Left renal pelvis (tissue), 4 donors: ENCODE results near the gene PNN. TPM values are rescaled to one million over a fixed set of nuclear protein-coding genes. Genes with fewer than 3 reads are reported as not detected.

Experiments
- DNase-seq, 4 donors: peaks; one replicate each; pipeline ENCODE4 v3.0.0-alpha.2; 2013; ENCODE audit warnings: low read depth in 4 of 4, low spot score in 3 of 4
- polyA plus RNA-seq, 4 donors: library from polyadenylated mRNA; unstranded; fragments of 120-200 nt; gene quantifications; one replicate each; pipeline ENCODE4 v1.2.1, GENCODE V29; 2013; ENCODE audit not compliant: insufficient read length in 4 of 4

PNN gene
- polyA plus RNA-seq, 4 donors: 127 to 222 (median 196) TPM

DNA sequence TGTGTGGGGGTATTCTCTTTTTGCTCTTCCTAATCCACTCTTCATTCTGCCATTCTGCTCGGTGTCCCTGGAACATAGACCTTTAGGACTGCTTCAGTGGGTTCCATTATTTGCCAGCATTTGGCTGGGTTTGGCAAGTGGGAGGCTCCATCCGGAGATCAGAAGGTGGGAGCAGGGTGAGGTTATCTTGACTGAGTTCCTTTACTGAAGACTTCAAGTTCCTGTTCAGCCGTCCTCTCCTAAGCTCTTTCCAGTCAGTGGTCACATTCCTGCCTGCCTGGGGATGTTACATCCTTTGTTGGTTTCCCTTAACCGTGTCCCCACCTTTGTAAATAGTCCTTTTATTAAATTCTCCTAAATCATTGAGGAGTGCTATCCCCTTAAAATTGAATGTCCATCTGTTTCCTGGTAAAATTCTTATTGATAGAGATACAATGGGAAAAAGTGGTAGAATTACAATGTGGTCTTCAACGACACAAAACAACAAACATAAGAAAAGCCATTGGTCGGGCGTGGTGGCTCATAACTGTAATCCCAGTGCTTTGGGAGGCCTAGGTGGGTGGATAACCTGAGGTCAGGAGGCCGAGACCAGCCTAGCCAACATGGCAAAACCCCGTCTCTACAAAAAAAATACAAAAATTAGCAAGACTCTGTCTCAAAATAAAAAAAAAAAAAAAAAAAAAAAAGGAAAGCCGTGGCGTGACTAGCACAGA is 53.6 kb downstream of the PNN start:
- DNase-seq: no peak

GRCh38 chr14:39229222-39229543 is 54.1 kb downstream of the PNN start:
- no peak for DNase-seq

DNA sequence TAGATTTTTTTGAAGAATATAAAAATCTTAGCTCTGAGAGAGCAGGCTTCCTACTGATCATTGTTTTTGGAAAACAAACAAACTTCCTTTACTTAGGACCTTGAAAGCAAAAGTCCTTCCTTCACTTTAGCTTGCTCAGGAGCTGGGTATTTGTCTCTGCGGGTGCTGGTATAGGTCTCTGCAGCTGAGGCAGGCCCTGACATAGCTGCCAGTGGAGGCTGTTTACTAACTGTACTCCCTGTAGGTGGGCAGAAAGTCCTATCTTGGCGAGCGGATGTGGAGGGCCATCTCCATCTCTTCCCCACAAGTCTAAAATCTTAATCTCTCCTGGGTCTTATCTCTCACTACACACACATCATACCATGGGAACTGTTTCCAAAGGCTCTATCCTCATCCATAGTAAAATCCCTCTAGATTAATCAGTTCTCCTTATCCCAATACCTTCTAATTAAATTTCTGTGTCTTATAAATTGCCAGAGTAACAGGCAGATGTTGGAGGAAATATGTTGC is 54.6 kb downstream of the PNN start:
- no peak for DNase-seq

GRCh38 chr14:39230416-39231035 is 55.5 kb downstream of the PNN start:
- DNase-seq: no peak

- peak in 1 of 4 donors; percentile 4 for DNase-seq
These were observed 56.9 kb downstream of the PNN start for GRCh38 chr14:39231751-39232553.

Other genes starting within 250 kb of the PNN start
- gene SEC23A, start 72.0 kb upstream of the PNN start, polyA plus RNA-seq: 100 to 1,000 TPM in 1 of 4 donors, 10 to 100 TPM in 3; 60.5 to 120 (median 69.1) TPM
- gene GEMIN2, start 60.9 kb upstream of the PNN start, polyA plus RNA-seq: 10 to 100 TPM; 20.8 to 32.4 (median 24.8) TPM
- gene TRAPPC6B, start 4.9 kb upstream of the PNN start, polyA plus RNA-seq: 10 to 100 TPM; 28.5 to 37.0 (median 35.8) TPM
- gene MIA2, start 58.7 kb downstream of the PNN start, polyA plus RNA-seq: 10 to 100 TPM; 25.3 to 81.7 (median 71.5) TPM